ENCODE results near the gene CXCR5. TPM values are rescaled to one million over a fixed set of nuclear protein-coding genes. Genes with fewer than 3 reads are reported as not detected.

Gene CXCR5
- total and polyA plus RNA-seq, 2 of the 4 experiments (the other 2 are of a cell fraction): not detected

DNA sequence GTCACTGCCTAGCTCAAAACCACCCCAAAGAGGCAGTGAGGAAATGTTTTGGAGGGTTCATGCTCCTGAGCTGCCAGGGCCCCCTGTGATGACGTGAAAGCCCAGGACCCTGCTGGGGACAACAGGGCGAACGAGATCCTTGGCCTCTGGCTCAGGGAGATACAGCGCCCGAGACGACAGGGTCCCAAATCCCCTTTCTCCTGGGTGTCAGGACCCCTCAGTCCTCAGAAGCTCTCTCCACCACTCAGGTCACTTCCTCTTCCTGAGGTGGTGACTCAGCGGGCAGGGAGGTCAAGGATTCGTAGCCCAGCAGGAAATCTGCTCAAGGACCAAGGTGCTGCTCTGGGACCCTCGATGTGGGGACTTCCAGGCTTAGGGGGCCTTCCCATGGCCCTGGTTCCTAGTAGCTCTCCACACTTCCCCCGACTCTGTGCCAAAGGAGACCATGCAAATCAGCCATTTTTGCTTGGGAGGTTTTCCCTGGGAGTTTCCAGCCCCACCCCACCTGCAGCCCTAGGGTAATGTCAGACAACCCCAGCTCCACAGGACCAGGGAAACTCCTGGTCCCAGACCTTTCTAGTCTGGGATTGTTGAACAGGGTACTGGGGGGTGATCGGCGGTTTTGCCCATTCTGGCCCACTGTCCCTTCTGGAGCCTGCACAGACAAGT, 29.2 kb downstream of the CXCR5 start:
- H3K9me1 ChIP-seq (ENCODE audit: insufficient read depth, low read length): peaks cover 10% of the 10 kb centered on the region; the same call in 1 of the 2 replicates
- H4K20me1 ChIP-seq (ENCODE audit: insufficient read depth, low read length): peaks cover 34% of the 10 kb centered on the region
- peak overlapping the region; percentile 99 for H2BK5ac ChIP-seq (ENCODE audit: low read depth, low read length, poor library complexity, severe bottlenecking)
- peak overlapping the region; percentile 89 to 92 for H4K8ac ChIP-seq (ENCODE audit: low read depth in 2 of 2, low read length in 2 of 2)
- dilution Hi-C loops (cut with HindIII; ENCODE audit: low sequenced_read_pairs, unreplicated experiment) (no loop called here), intact Hi-C loops (cut with micrococcal nuclease) (no loop called here), in situ Hi-C loops (cut with MboI; ENCODE audit: low sequenced_read_pairs) (no loop called here)
- CTCF ChIA-PET: no interaction called here
- H3K36me3 ChIP-seq (ENCODE audit: control insufficient read depth, insufficient read depth, low read length): peaks cover 5% of the 10 kb centered on the region; the same call in 1 of the 2 replicates
- peak overlapping the region; percentile 96 for H3K23ac ChIP-seq (ENCODE audit: low read depth, low read length)
- H3K79me1 ChIP-seq (ENCODE audit: low read depth in 1 of 2, low read length in 2 of 2): peaks cover 9 to 75% of the 10 kb centered on the region in 2 experiments; a peak in 3 of 4 replicates
- H3K27me3 ChIP-seq (ENCODE audit: control insufficient read depth, insufficient read depth, low read length): no peaks in the 10 kb centered on the region
- H2AK9ac ChIP-seq (replicated peaks; ENCODE audit: low read depth, low read length, poor library complexity): peak overlapping the region; percentile 95
- no peak overlapping the region for H3K4me3 ChIP-seq (ENCODE audit: insufficient read depth, low read depth, low read length)
- TF ChIP-seq POLR2A (IDR thresholded peaks at IDR 0.05; ENCODE audit: low read depth, low read length) (no peak), FOS (IDR thresholded peaks at IDR 0.05; ENCODE audit: low read depth, low read length) (peak; percentile 17; the same call in 1 of the 2 replicates), RCOR1 (IDR thresholded peaks at IDR 0.05; ENCODE audit: insufficient replicate concordance, low read length) (no peak)
- H3K14ac ChIP-seq (replicated peaks; ENCODE audit: low read depth, low read length): peak overlapping the region; percentile 87
- H3K9me3 ChIP-seq (ENCODE audit: control insufficient read depth, insufficient read depth, low read length): no peaks in the 10 kb centered on the region
- peak overlapping the region; percentile 99 for H2AK5ac ChIP-seq (ENCODE audit: low read depth, low read length)
- H2BK20ac ChIP-seq (ENCODE audit: low read depth, low read length): peak overlapping the region; percentile 96
- peak; percentile 24 for DNase-seq
- H4K5ac ChIP-seq (ENCODE audit: low read depth, low read length): peak overlapping the region; percentile 84
- peak overlapping the region; percentile 72 for H3K56ac ChIP-seq (ENCODE audit: extremely low read depth, insufficient read depth, low read length)
- H3K9ac ChIP-seq (ENCODE audit: low read depth, low read length): peak overlapping the region; percentile 47
- peak overlapping the region; percentile 92; the same call in 2 of the 3 replicates for H2BK15ac ChIP-seq (ENCODE audit: low read depth, low read length)
- H3K4me1 ChIP-seq (ENCODE audit: control insufficient read depth, insufficient read depth, low read length): peaks cover 65% of the 10 kb centered on the region
- 40% methylated on average over 4 of the region's 12 CpGs; no CpG with 5 or more reads in 1 of the 2 experiments for WGBS, 2 experiments (ENCODE audit: extremely low coverage in 2 of 2, insufficient read length in 1 of 2)
- H2AFZ ChIP-seq (replicated peaks; ENCODE audit: low read length, poor library complexity): peak overlapping the region; percentile 16
- H3K4ac ChIP-seq (ENCODE audit: low read depth, low read length): peak overlapping the region; percentile 97
- H2BK120ac ChIP-seq (ENCODE audit: low read depth, low read length): peak overlapping the region; percentile 94
- H3K4me2 ChIP-seq (ENCODE audit: low read depth, low read length): peak overlapping the region; percentile 80
- H4K91ac ChIP-seq (ENCODE audit: insufficient read depth, low read depth, low read length): peak overlapping the region; percentile 94
- ATAC-seq (ENCODE audit: low read depth): no peak
- POLR2A ChIA-PET (ENCODE audit: unreplicated experiment): interaction anchor here (1.2 kb wide), 1 partner anchor 13 kb away, joined by 3 read pairs; the partner anchor contains the start of gene BCL9L
- H3K18ac ChIP-seq (ENCODE audit: low read depth, low read length): peak overlapping the region; percentile 90
- BruUV-seq (replicated peaks): no TSS peak
- peak overlapping the region; percentile 96 for H3K27ac ChIP-seq (ENCODE audit: insufficient read depth, low read length)
